ENCODE measurements around the gene ALKBH6. TPM values are rescaled to one million over a fixed set of nuclear protein-coding genes. Genes with fewer than 3 reads are reported as not detected.

The ALKBH6 gene
- polyA plus RNA-seq, 1 donor from 2014 or later: 15.7 TPM

GRCh38 chr19:36013280-36014011, 567 bp downstream of the ALKBH6 start:
- Mint-ChIP-seq H3K36me3 (peaks cover 3% of the 10 kb centered on the region), H3K9me3 (no peaks in the 10 kb centered on the region), H3K4me3 (peak overlapping the region; percentile 89 to 98 (median 96)), H3K27ac (peak overlapping the region; percentile 54 to 99 (median 93)), H3K27me3 (peaks cover 2% of the 10 kb centered on the region), H3K4me1 (peaks cover 19 to 22% (median 21%) of the 10 kb centered on the region in 3 donors)

- no peaks in the 10 kb centered on the region for H3K9me3 Mint-ChIP-seq
- peaks cover 2% of the 10 kb centered on the region for H3K27me3 Mint-ChIP-seq
- peaks cover 19 to 21% (median 21%) of the 10 kb centered on the region in 3 donors for H3K4me1 Mint-ChIP-seq
- H3K36me3 Mint-ChIP-seq: no peaks in the 10 kb centered on the region
- H3K27ac Mint-ChIP-seq: peak overlapping the region in 1 of 3 donors; percentile 81
- H3K4me3 Mint-ChIP-seq: peak overlapping the region in 2 of 4 donors; percentile 71
Measured at GRCh38 chr19:36010402-36010801, 3.6 kb downstream of the ALKBH6 start.

GRCh38 chr19:36009633-36010379, 4.2 kb downstream of the ALKBH6 start:
- Mint-ChIP-seq H3K4me3 (peak overlapping the region; percentile 16 to 83 (median 71)), H3K27me3 (peaks cover 2% of the 10 kb centered on the region), H3K36me3 (no peaks in the 10 kb centered on the region), H3K4me1 (peaks cover 19 to 25% (median 21%) of the 10 kb centered on the region in 3 donors), H3K27ac (peak overlapping the region in 1 of 3 donors; percentile 81), H3K9me3 (no peaks in the 10 kb centered on the region)

GRCh38 chr19:36009220-36009619, 4.8 kb downstream of the ALKBH6 start:
- Mint-ChIP-seq H3K4me1 (peaks cover 15 to 21% (median 15%) of the 10 kb centered on the region in 3 donors), H3K27me3 (peaks cover 2% of the 10 kb centered on the region), H3K9me3 (no peaks in the 10 kb centered on the region), H3K27ac (no peak overlapping the region), H3K36me3 (no peaks in the 10 kb centered on the region), H3K4me3 (peak overlapping the region; percentile 16 to 83 (median 71))

- peak within 1 kb of the TSS in 1 of 3 donors; percentile 81 for H3K27ac Mint-ChIP-seq
- peak within 1 kb of the TSS; percentile 16 to 83 (median 71) for H3K4me3 Mint-ChIP-seq
- H3K36me3 Mint-ChIP-seq: no peaks in the 10 kb centered on the region
- H3K9me3 Mint-ChIP-seq: no peaks in the 10 kb centered on the region
- H3K4me1 Mint-ChIP-seq: peaks cover 8 to 16% (median 10%) of the 10 kb centered on the region in 3 donors
- peaks cover 2% of the 10 kb centered on the region for H3K27me3 Mint-ChIP-seq
Measured at GRCh38 chr19:36008336-36008978, 5.6 kb downstream of the ALKBH6 start, which contains the start of gene SYNE4. TSS of gene SYNE4 (minus strand) at chr19:36008813. CDS start at chr19:36008681, 132 bp downstream.

- H3K9me3 Mint-ChIP-seq: no peaks in the 10 kb centered on the region
- H3K27me3 Mint-ChIP-seq: peaks cover 2% of the 10 kb centered on the region
- H3K36me3 Mint-ChIP-seq: peaks cover 4% of the 10 kb centered on the region
- H3K4me1 Mint-ChIP-seq: peaks cover 4 to 11% (median 5%) of the 10 kb centered on the region in 3 donors
- H3K27ac Mint-ChIP-seq: no peak overlapping the region
- no peak overlapping the region for H3K4me3 Mint-ChIP-seq
Measured at GRCh38 chr19:36006955-36007354, 7.1 kb downstream of the ALKBH6 start.

GRCh38 chr19:36003284-36003683, 10.7 kb downstream of the ALKBH6 start:
- H3K27ac Mint-ChIP-seq: no peak overlapping the region
- H3K4me3 Mint-ChIP-seq: peak overlapping the region in 1 of 4 donors; percentile 52
- H3K9me3 Mint-ChIP-seq: no peaks in the 10 kb centered on the region
- H3K27me3 Mint-ChIP-seq: no peaks in the 10 kb centered on the region
- peaks cover 4 to 9% (median 5%) of the 10 kb centered on the region in 3 donors for H3K4me1 Mint-ChIP-seq
- peaks cover 4% of the 10 kb centered on the region for H3K36me3 Mint-ChIP-seq

- Mint-ChIP-seq H3K36me3 (peaks cover 4% of the 10 kb centered on the region), H3K4me1 (peaks cover 4 to 16% (median 12%) of the 10 kb centered on the region in 3 donors), H3K9me3 (no peaks in the 10 kb centered on the region), H3K27ac (no peak overlapping the region), H3K27me3 (no peaks in the 10 kb centered on the region), H3K4me3 (no peak overlapping the region)
Measured at GRCh38 chr19:36001605-36002004, 12.4 kb downstream of the ALKBH6 start.

GRCh38 chr19:35996777-35997176, 17.2 kb downstream of the ALKBH6 start:
- H3K27me3 Mint-ChIP-seq: no peaks in the 10 kb centered on the region
- peaks cover 2% of the 10 kb centered on the region for H3K36me3 Mint-ChIP-seq
- H3K9me3 Mint-ChIP-seq: no peaks in the 10 kb centered on the region
- H3K4me1 Mint-ChIP-seq: peaks cover 15 to 26% (median 22%) of the 10 kb centered on the region in 3 donors
- peak overlapping the region in 1 of 3 donors; percentile 57 for H3K27ac Mint-ChIP-seq
- peak overlapping the region in 3 of 4 donors; percentile 92 to 95 (median 93) for H3K4me3 Mint-ChIP-seq

- no peaks in the 10 kb centered on the region for H3K9me3 Mint-ChIP-seq
- peak within 1 kb of the TSS; percentile 83 to 96 (median 94) for H3K27ac Mint-ChIP-seq
- H3K27me3 Mint-ChIP-seq: no peaks in the 10 kb centered on the region
- peaks cover 2% of the 10 kb centered on the region for H3K36me3 Mint-ChIP-seq
- peaks cover 10 to 24% (median 21%) of the 10 kb centered on the region in 3 donors for H3K4me1 Mint-ChIP-seq
- peak within 1 kb of the TSS; percentile 91 to 99 (median 97) for H3K4me3 Mint-ChIP-seq
Measured at GRCh38 chr19:35995048-35995993, 18.7 kb downstream of the ALKBH6 start, which contains the start of gene SDHAF1. TSS of gene SDHAF1 (plus strand) at chr19:35995188. CDS start at chr19:35995275, 87 bp downstream.

- Mint-ChIP-seq H3K36me3 (peaks cover 2% of the 10 kb centered on the region), H3K4me3 (peak overlapping the region; percentile 82 to 95 (median 90)), H3K27ac (peak overlapping the region in 2 of 3 donors; percentile 62 to 96), H3K27me3 (no peaks in the 10 kb centered on the region), H3K9me3 (no peaks in the 10 kb centered on the region), H3K4me1 (peaks cover 10 to 21% (median 18%) of the 10 kb centered on the region in 3 donors)
Measured at GRCh38 chr19:35993923-35994598, 20.0 kb downstream of the ALKBH6 start.

- H3K36me3 Mint-ChIP-seq: peaks cover 2% of the 10 kb centered on the region
- H3K4me3 Mint-ChIP-seq: peak overlapping the region in 2 of 4 donors; percentile 21 to 95
- H3K27ac Mint-ChIP-seq: no peak overlapping the region
- H3K9me3 Mint-ChIP-seq: no peaks in the 10 kb centered on the region
- H3K4me1 Mint-ChIP-seq: peaks cover 10 to 21% (median 18%) of the 10 kb centered on the region in 3 donors
- H3K27me3 Mint-ChIP-seq: no peaks in the 10 kb centered on the region
Measured at GRCh38 chr19:35992907-35993765, 20.9 kb downstream of the ALKBH6 start.

All from IgD-negative memory B cell (primary cell).